T-helper 2 cell treated with Interferon-gamma antibody and Interleukin-4, amounts not matched to agents 100 ng/mL and 5 ng/mL, for 36 hours (primary cell): ENCODE measurements around the gene NUP210. TPM values are rescaled to one million over a fixed set of nuclear protein-coding genes. Genes with fewer than 3 reads are reported as not detected.
"Not testable (repeated sequence)": the region's sequence is repeated elsewhere in the genome, so short reads cannot be mapped to it uniquely, and the experiment has no call there.

Experiments used
- intact Hi-C: fragments of 100-400 bp; cut with micrococcal nuclease; formaldehyde crosslinking; loops from one replicate; pipeline ENCODE4 v1.15.1; 2023
- total RNA-seq: library from RNA; stranded (reverse); gene quantifications from 2 replicates; pipeline ENCODE4 v1.2.3, GENCODE V29; 2022

The NUP210 gene
- total RNA-seq, 1 donor from 2014 or later: 198 TPM

DNA sequence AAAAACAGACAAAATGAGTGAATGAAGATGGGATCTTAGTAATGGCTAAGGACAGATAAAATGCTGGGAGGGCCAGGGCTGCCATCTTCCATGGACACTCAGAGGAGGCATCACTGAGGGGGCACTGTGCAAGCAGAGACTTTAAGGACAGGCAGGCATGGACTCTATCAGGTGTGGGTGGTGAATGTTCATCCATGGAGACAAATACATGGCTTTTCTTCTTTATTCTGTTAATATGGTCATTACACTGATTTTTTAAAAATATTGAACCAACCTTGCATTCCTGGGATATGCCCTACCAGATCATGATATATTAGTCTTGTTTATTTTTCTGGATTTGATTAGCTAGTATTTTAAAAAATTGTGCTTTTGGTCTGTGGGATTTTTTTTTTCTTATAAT, 12.2 kb downstream of the NUP210 start:
- intact Hi-C loops: no loop called here

DNA sequence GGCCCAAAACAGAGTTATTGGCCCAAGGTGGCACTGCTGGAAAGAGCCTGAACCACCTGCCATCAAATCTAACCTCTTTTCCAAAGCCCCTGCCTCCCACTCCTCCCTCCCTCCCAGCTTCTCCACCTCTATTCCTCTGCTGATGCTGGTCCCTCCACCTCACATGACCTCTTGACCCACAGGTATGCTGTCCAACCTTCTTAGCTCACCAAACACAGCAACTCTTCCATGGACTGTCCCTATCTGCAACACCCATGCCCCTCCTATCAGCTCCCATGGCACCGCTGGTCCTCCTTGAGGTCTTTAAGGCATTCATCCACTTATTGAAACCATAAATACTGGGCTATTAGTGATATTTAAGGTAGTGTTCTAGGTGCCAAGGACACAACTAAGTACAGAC, 12.6 kb downstream of the NUP210 start:
- intact Hi-C loops: no loop called here

DNA sequence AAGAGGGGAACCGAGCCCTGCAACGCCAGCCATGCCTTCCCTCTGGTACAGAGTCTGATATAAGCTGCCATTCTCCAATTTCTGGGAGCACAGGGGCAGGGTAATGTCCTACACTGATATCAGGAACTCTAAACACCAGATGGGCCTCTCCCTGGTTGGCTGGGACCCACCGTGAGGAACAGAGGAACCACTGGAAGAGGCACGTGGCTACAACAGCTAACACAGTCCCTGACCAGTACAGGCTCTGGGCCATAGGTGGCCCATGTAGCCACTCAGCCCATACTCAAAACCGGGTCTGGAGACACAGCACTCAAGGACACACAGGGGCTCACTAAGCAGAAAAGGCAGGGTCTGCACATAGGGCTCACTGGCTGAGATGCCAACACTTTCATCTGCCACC, 13.9 kb downstream of the NUP210 start:
- intact Hi-C loops: no loop called here

DNA sequence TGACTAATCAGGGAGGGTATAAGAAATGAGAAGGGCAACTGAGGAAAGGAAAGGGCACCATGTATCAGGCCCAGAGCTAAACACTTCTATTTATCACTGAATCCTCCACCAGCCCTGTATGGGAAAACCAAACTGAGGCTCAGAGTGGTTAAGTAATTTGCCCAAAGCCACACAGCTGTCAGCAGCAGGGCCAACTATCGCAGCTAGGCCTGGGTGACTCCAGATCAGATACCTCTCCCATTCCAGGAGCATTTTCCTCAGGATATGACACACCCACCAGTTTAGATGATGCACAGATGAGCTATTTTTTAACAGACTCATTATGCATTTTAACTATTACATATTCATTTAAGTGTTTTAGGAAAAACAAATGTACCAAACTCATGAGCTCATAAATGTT, 14.5 kb downstream of the NUP210 start:
- intact Hi-C loops: no loop called here

DNA sequence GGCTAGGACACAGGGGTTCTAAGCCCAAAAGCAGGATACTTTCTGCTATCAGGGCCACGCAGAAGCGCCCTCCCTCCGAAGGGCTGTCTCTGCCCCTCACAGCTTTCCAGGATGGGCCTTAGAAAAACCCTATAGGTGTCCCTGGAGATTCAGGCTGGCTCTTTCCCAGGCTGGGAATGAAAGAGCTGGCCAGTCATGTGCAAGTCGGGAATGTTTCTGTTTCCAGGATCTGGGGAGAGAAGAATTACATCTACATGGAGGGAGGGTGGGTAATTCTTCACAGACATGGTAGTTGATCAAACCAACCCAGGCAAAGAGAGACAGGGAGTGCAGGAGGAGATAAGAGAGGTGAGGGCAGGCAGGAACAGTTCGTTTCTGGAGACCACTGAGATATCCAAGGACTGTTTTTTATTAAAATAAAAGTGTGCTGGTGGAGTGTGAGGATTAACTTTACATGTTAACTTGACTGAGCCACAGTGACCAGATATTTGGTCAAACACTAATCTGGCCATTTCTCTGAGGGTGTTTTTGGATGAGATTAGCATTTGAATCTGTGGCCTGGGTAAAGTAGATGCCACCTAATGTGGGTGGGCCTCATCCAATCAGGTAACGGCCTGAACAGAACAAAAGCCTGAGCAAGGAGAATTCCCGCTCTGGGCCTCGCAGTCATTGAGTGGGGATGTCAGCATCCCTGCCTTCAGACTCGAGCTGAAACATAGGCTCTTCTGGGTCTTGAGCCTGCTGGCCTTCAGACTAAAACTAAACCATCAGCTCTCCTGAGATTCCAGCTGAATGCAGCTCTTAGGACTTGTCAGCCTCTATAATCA, 15.3 kb downstream of the NUP210 start:
- intact Hi-C loops: no loop called here

DNA sequence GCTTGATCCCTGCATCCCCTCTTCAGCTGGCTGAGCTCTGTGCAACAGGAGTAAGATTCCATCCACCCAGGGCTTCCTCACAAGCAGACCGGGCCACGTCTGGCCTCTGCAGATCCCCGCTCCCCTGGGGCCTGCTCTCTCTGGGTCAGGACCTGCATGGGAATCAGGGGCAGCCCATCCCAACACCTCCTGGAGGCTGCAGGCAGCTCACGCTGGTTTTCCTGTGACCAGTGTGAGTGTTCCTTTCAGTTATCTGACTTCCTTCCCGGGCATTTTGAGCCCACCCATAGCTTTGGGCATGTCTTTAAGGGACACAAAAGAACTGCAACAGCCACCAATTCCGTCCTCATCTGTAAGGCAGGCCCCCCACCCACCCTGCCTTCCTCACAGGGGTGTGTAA, 16.3 kb downstream of the NUP210 start:
- intact Hi-C loops: no loop called here

DNA sequence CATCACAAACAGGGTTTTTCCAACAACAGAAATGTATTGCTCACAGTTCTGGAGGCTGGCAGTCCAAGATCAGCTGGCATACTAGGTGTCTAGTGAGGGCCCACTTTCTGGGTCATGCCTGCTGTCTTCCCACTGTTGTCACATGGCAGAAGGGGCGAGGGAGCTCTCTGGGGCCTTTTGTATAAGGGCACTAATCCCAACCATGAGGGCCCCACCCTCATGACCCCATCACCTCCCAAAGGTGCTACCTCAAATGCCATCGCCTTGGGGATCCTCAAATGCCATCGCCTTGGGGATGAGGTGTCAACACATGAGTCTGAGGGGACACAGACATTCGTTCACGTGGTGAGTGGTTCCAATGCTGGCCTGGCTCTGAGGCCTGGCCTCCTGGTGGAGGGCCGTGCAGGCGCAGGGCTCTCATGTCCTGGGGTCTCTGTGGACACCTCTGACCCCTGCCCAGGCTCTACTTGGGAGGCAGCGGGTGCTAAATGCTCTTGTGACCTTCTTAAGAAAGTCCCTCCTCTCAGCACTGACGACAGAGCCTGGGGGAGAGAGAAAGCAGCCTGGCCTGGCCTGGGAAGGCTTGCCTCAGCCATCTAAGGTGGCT, 16.8 kb downstream of the NUP210 start:
- intact Hi-C loops: no loop called here

DNA sequence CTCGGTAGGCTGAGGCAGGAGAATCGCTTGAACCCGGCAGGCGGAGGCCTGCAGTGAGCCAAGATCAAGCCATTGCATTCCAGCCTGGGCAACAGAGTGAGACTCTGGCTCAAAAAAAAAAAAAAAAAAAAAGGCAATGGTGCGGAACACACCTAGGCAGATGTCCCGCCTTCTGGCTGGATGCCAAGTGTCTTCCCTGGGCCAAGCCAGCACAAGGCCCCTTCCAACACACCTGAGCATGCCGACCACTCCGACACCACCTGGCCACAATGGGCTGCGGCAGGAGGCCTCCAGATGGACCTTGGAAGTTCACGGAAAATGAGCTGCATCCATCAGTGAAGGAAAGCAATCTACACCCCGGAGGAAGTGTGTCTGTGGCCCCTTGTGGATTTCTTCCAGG, 19.0 kb downstream of the NUP210 start:
- intact Hi-C loops: no loop called here

DNA sequence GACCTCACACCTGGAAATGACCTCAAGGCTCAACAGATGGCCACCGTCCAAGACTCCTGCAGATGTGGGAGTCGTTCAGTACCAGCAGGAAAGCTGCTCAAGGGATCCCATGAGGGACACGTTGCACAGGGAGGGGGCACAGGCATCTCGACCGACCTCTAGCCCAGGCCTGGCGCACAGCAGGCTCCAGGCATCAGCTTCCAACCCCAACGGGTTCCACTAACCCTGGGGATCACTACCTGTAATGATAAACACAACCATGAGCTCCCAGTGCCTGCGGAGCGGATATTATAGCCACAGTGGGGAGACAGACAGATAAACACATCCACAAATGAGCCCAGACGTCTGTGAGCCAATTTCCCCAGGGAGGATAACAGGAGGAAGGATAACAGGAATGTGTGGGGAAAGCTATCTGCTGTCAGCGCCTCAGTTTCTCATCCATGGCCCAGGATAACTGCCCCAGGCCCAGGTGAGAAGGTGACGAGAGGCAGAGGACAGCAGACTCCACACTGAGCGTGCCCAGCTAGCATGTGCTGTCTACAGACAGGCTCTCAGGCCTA, 19.9 kb downstream of the NUP210 start:
- intact Hi-C loops: no loop called here

DNA sequence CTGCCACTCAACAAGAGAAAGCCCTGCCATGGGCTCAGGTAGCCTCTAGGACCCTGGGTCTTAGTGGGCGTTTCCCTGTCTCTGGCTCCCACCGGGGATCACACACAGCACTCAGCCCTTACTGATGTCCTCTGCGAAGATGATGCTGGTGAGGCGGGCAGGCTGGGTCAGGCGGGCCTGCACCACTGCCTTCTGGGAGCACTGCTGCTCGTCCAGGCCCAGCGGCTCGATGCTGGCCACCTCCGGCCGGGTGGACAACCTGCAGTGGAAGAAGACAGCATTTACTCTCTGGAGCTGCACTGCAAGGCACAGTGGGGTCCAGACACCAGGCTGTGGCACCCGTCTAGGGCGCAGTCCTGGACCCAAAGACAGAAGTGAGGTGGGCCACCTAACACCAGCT, 20.5 kb downstream of the NUP210 start:
- intact Hi-C loops: no loop called here

DNA sequence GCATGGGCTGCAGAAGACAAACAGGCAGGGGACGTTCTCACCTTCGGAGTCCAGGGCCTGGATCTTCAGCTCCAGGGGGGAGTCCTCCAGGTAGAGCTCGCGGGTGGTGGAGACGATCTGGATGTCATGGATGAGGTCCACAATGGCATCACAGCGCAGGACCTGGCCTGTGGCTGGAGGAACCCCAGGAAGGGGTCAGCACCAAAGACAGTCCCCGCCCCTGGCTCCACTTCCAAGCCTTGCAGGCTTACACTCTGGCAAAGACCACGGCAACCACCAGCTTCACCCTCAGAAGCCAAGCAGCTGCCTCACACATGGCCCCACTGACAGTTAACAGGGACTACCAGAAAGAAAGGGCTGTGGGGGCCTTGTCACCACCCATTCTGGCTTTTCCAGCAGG, 22.8 kb downstream of the NUP210 start:
- intact Hi-C loops: no loop called here

DNA sequence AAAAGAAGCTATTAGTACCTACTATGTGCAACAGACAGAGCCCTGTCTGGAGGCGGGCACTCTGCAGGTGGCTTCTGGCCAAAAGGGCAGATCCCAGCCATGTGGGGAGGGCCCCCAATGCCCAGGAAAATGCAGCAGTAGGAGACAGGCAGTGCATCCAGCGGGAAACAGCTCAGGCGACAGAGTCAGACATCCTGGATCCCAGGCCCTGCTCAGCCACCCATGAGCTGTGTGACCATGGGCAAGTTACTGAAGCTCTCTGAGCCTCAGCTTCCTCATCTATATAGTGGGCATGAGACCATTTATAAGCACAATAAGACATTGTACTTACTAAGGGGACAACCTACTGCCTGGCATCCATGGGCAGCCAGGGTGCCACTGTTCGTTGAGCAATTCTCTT, 25.8 kb downstream of the NUP210 start:
- intact Hi-C loops: no loop called here

DNA sequence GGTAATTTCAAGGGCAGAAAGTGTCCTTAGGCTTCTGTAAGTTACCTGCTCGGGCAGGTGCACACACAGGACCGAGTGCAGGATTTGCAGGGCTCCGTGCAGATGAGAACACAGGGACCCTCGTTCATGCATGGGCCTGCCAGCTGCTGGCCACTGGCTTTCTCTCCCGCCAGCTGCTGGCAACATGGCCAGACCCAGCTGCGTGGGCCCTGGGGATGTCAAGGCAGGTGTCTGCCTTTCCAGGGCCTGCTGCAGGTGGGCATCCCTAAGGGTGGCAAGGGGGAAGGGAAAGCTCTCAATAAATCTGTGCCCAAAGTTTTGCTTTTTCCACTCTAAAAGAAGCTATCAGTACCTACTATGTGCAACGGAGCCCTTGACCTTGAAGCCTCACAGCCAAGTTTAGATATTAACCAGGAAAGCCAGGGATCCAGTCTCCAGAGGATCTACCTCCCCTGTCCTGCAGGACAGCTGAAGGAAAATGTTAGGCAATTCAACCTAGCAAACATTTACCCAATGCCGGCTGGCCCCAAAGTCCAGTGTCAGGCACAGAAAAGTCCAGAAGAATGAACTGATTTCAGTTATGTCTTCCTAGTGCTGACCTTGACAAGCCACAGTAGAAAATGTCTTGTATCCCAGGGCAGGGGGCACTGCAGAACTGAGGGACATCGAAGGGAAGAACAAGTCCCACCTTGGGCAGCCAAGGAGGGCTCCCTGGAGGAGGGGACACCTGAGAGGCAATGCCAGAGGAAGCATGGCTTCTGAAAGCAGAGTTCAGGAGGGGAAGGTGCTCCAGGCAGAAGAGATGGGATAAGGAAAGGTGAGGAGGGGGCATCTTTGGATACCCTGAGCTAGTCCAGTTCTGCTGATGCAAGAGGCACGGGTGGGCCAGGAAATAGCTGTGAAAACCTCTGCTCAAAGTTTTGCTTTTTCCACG, 26.4 kb downstream of the NUP210 start:
- intact Hi-C loops: no loop called here

DNA sequence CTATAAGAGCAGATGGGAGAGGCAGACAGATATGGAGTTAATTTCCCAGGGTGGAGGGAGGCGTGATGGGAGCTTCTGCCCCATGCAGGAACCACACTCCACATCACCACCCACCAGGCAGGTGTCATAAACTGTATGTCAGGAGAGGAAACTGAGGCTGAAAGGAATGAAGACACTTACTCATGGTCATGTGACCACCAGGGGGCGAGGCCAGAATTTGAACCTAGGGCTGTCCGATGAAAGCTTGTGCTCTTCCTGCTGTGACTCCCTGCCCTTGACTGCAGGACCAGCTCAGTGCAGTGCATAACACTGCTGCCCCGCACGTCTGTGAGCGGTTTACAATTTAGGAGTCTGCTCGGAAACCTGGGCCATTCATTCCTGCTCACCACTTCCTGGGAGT, 28.8 kb downstream of the NUP210 start:
- intact Hi-C loops: loop anchor here (2.0 kb wide), 1 partner anchor 61 kb away; no protein-coding TSS in a partner anchor

DNA sequence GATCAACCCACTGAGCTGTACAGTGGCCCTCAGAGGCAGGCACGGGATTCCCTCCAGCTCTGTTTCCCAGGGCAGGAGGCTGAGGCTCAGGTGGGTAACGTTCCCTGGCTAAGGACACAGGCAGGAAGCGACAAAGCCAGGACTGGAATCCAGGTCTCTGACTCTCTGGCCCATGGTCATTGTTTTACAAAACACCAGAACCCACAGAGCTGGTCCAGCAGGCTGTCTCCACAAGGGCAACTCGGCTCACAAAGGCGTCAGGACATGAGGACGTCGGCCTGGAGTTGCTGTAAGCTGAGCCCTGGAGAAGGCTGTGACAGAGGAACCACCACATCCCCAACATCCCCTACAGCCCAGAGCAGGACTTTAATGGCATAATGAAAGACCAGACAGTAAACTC, 30.7 kb downstream of the NUP210 start:
- intact Hi-C loops: no loop called here

DNA sequence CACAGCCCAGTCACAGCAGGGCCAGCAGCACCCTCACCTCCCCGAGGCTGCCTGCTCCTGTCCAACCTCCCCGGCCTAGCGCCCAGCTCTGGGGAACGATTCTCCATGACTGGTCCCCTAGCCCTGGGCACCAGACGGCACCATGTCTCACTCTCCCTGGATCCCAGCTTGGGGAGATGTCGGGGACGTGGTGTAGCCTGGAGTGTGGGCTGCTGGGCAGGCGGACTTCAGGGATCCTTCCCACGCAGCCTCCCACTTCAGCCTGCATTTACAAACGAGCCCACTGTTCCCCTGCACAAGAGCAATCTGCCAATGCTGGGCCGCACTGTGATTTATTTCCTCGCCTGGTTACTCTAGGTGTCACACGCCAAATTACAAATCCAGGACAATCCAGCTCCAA, 31.3 kb downstream of the NUP210 start:
- intact Hi-C loops: no loop called here

DNA sequence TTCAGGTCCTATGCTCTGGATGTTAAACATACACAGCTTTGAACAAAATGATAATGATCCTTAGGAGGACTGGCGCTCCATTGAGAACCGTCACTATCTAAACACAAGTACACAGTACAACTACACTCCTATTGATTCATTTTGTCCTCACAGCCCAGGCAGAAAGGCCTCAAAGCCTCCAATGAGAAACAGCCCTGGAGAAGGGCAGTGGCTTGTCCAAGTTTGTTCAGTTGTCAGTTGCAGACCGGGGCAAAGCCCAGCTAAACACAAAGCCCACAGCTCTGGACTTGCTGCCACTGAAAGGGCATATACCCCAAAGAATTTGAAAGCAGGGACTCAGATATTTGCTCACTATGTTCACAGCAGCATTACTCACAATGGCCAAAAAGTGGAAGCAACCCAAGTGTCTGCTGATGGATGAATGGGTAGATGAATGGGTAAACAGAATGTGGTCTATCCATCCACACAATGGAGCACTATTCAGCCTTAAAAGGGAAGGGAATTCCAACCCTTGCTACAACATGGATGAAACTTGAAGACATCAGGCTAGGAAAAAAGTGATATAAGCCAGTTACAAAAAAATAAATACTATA, 34.7 kb downstream of the NUP210 start:
- intact Hi-C loops: no loop called here

DNA sequence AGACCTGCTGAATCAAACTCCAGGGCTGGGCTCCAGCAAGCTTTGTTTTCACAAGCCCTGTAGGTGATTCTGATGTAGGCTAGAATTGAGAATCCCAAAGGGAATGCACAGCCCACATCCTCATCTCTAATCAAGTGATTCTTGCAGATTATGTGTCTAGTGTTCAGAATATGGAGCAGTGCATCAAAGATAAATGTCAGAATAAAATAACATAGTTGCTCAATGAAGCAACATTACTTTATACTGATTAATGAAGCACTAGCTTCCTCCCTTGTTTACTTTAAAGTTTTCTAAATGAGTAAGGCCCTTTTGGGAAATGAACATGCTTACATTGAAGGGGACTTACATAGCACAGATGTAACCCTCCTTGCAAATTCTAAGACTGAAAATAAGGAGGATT, 39.2 kb downstream of the NUP210 start:
- intact Hi-C loops: no loop called here

DNA sequence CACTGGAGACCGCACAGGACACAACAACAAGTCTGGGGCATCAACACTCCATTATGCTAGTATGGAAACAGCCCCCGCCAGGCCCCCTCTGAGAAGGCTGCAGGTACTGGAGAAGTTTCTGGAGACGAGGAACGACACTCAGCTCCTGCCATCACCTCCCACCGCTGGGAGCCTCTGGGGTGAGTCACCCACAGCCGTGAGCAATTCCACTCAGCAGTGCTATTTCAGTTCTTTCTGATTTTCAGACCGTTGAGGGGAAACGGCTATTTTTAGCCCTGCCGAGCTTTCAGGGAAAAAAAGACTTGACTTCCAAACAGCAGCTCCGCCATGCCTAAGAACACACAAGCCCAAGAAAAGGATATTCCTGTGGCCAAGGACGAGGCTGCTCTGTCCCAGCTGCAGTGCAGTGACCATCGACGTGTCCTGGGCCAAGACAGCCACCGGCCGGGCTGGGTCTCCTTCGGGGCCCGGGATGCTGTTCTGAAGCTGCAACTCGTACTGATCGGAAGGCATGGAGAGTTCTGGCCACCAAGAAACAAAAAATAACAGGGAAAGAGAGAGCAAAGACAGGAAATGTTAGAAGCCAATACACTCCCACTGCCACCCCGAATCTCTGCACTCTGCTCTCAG, 40.8 kb downstream of the NUP210 start:
- intact Hi-C loops: no loop called here

DNA sequence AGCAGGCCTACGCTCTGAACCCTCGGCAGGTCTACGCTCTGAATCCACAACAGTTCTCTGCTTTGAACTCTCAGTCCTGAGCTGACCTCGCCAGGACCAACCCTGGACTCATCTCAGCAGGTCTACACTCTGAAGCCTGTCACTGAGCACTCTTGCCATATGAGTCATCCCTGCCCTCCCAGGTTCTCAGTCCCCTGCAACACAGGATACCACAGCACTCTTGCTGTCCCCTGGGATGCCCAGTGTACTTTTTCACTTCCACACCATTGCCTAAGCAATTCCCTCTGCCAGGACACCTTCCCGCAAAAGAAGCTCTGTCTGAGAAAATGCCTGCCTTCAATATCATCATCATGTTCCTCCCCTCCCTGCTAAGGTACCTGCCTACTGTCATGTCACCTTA, 42.0 kb downstream of the NUP210 start:
- intact Hi-C loops: no loop called here

DNA sequence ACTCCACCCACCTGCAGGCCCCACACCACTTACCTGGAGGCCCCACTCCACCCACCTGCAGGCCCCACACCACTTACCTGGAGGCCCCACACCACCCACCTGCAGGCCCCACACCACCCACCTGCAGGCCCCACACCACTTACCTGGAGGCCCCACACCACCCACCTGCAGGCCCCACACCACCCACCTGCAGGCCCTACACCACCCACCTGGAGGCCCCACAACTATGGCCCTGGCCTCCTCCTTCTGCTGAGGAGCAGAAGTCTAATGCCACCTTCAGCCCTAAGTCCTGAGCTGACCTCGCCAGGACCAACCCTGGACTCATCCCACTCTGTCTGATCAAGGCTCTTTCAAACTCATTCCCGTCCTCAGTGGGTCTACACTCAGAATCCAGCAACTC, 42.4 kb downstream of the NUP210 start:
- intact Hi-C loops: not testable (repeated sequence)
